Gastrocnemius medialis (tissue), 4 donors: ENCODE measurements around the gene CHCHD1. TPM values are rescaled to one million over a fixed set of nuclear protein-coding genes. Genes with fewer than 3 reads are reported as not detected.
"Not testable (repeated sequence)": the region's sequence is repeated elsewhere in the genome, so short reads cannot be mapped to it uniquely, and the experiment has no call there.

Source experiments
- ATAC-seq, 2 donors: fragments of 150-250 bp; one replicate each; pipeline ENCODE4 v1.9.1; 2016
- DNase-seq, 2 donors: peaks; one replicate each; pipeline ENCODE4 v3.0.0-alpha.2; 2019
- H3K27ac ChIP-seq, 4 donors: fragments of 200-600 bp; sonication (generic); 1 replicate in 1 of 4; 2 replicates in 3 of 4; pipeline ENCODE4 v1.5.1; 2016 to 2018; ENCODE audit warnings: mild to moderate bottlenecking in 2 of 4, moderate library complexity in 1 of 4
- H3K27me3 ChIP-seq, 3 donors: fragments of 200-600 bp; sonication (generic) in 2 of 3; 1 replicate in 1 of 3; 2 replicates in 2 of 3; pipeline versions ENCODE4 v1.5.1 to v1.6.0; 2016 to 2019; ENCODE audit warnings: mild to moderate bottlenecking in 1 of 3, moderate library complexity in 1 of 3
- H3K36me3 ChIP-seq, 2 donors: fragments of 200-600 bp; sonication (generic) in 1 of 2; one replicate each; pipeline ENCODE4 v1.5.1; 2017 to 2018
- H3K4me1 ChIP-seq, 2 donors: fragments of 200-600 bp; sonication (generic) in 1 of 2; one replicate each; pipeline ENCODE4 v1.5.1; 2016 to 2017; ENCODE audit warnings: mild to moderate bottlenecking in 2 of 2
- H3K4me3 ChIP-seq, 4 donors: fragments of 200-600 bp; sonication (generic) in 3 of 4; 1 replicate in 1 of 4; 2 replicates in 3 of 4; pipeline ENCODE4 v1.5.1; 2016 to 2019; ENCODE audit warnings: mild to moderate bottlenecking in 2 of 4
- H3K9me3 ChIP-seq, 3 donors: fragments of 200-600 bp; sonication (generic) in 2 of 3; 1 replicate in 1 of 3; 2 replicates in 2 of 3; pipeline ENCODE4 v1.5.1; 2016 to 2019
- CTCF ChIP-seq, 5 experiments: fragments of 450-650 bp in 3 of 5; fragments of 200-600 bp in 2 of 5; sonication (generic) in 2 of 5; IDR thresholded peaks in 4 of 5; conservative IDR thresholded peaks in 1 of 5; 1 replicate in 4 of 5; 2 replicates in 1 of 5; pipeline ENCODE4 v1.5.1; 2016 to 2019; ENCODE audit warnings: antibody characterized with exemption in 5 of 5, mild to moderate bottlenecking in 3 of 5, moderate library complexity in 3 of 5
- POLR2A ChIP-seq, 2 donors: fragments of 450-650 bp; IDR thresholded peaks; one replicate each; pipeline ENCODE4 v1.6.1; 2017; ENCODE audit warnings: antibody characterized with exemption in 2 of 2, mild to moderate bottlenecking in 2 of 2, moderate library complexity in 2 of 2
- in situ Hi-C, 4 donors: fragments of 200-750 bp; cut with MboI; loops; one replicate each; pipeline versions ENCODE4 v1.15.0 to v1.8.0; 2017; ENCODE audit warnings: low sequenced_read_pairs in 4 of 4
- intact Hi-C: fragments of 100-400 bp; cut with DNase I; formaldehyde crosslinking; loops from one replicate; pipeline ENCODE4 v1.15.1; 2023; ENCODE audit warnings: low total_unique reads
- total RNA-seq, 4 donors: library from RNA; depleted of rRNA; stranded (reverse); fragments of >200 nt; gene quantifications; one replicate each; pipeline versions ENCODE4 v1.1.0 to v1.2.3, GENCODE V29; 2016

Gene CHCHD1
- total RNA-seq, 4 donors from 2014 or later, result 25.3 to 41.8 (median 32.7) TPM

GRCh38 chr10:73827346-73828089 lies 45.7 kb downstream of the CHCHD1 start:
- DNase-seq (no peak), ATAC-seq (no peak)
- TF ChIP-seq POLR2A (IDR thresholded peaks at IDR 0.05) (no peak), CTCF (IDR thresholded peaks at IDR 0.05 in 4 of 5, conservative IDR thresholded peaks at IDR 0.05 in 1 of 5) (no peak)
- H3K9me3 ChIP-seq, result no peaks in the 10 kb centered on the region
- intact Hi-C loops (no loop called here), in situ Hi-C loops (no loop called here)
- no peaks in the 10 kb centered on the region for H3K27me3 ChIP-seq
- H3K4me3 ChIP-seq, result no peak overlapping the region
- H3K4me1 ChIP-seq, result no peaks in the 10 kb centered on the region
- H3K36me3 ChIP-seq, result peaks cover 0 to 37% of the 10 kb centered on the region in 2 donors
- H3K27ac ChIP-seq, result no peak overlapping the region

DNA sequence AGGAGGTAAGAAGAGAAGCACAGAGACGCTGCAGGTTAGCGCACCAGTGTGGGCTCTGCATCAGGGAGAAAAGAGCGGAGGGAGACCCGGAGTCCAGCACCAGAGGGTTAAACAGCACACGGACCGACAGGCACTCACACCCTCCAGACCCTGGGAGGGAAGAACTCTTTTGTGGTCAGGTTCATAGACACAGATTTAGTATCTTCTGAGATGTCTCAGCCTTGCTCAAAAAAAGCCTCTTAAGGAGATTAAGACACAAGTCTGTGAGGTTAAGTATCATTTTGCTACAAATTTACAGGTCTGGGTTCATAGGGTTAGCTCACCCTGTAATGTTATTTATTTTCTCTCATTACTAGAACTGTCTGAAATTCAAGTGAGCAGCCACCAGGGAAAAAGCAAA lies 46.3 kb downstream of the CHCHD1 start:
- ATAC-seq (no peak), DNase-seq (no peak)
- H3K27me3 ChIP-seq, result no peaks in the 10 kb centered on the region
- no peaks in the 10 kb centered on the region for H3K9me3 ChIP-seq
- no peak for TF ChIP-seq POLR2A (IDR thresholded peaks at IDR 0.05)
- in situ Hi-C loops (no loop called here), intact Hi-C loops (no loop called here)
- no peak overlapping the region for H3K4me3 ChIP-seq
- H3K4me1 ChIP-seq, result no peaks in the 10 kb centered on the region
- H3K27ac ChIP-seq, result no peak overlapping the region
- H3K36me3 ChIP-seq, result peaks cover 0 to 36% of the 10 kb centered on the region in 2 donors

- ATAC-seq, intact Hi-C loops, H3K4me3 ChIP-seq, H3K4me1 ChIP-seq, DNase-seq, H3K27me3 ChIP-seq, H3K9me3 ChIP-seq, in situ Hi-C loops, H3K27ac ChIP-seq: not testable (repeated sequence)
- H3K36me3 ChIP-seq, result peaks cover 0 to 27% of the 10 kb centered on the region in 2 donors
Observed at GRCh38 chr10:73829090-73829489, 47.2 kb downstream of the CHCHD1 start.

Other genes with a start within 250 kb of the CHCHD1 start
- gene USP54, start 190.7 kb upstream of the CHCHD1 start, total RNA-seq, result 100 to 1,000 TPM in 3 of 4 donors, 10 to 100 TPM in 1; 89.8 to 276 (median 154) TPM
- gene MYOZ1, start 140.6 kb upstream of the CHCHD1 start, total RNA-seq, result 1,000 to 10,000 TPM in 2 of 4 donors, 100 to 1,000 TPM in 2; 560 to 1,364 (median 992) TPM
- gene SYNPO2L, start 126.0 kb upstream of the CHCHD1 start, total RNA-seq, result 100 to 1,000 TPM in 1 of 4 donors, 10 to 100 TPM in 3; 26.8 to 117 (median 46.8) TPM
- 1 to 10 TPM; 1.6 to 4.1 (median 3.1) TPM for gene AGAP5, start 83.9 kb upstream of the CHCHD1 start, total RNA-seq
- 10 to 100 TPM; 43.6 to 90.5 (median 69.6) TPM for gene SEC24C, start 37.7 kb upstream of the CHCHD1 start, total RNA-seq
- gene ZSWIM8, start 3.6 kb downstream of the CHCHD1 start, total RNA-seq, result 10 to 100 TPM; 52.6 to 81.4 (median 78.9) TPM
- gene NDST2, start 29.6 kb downstream of the CHCHD1 start, total RNA-seq, result 10 to 100 TPM in 1 of 4 donors, 1 to 10 TPM in 3; 7.8 to 21.7 (median 9.2) TPM
- 10 to 100 TPM; 48.6 to 67.5 (median 51.7) TPM for gene CAMK2G, start 92.5 kb downstream of the CHCHD1 start, total RNA-seq
- 1 to 10 TPM in 3 of 4 donors, under 1 TPM in 1; 0.83 to 5.0 (median 2.3) TPM for gene PLAU, start 129.1 kb downstream of the CHCHD1 start, total RNA-seq
- 100 to 1,000 TPM; 129 to 299 (median 210) TPM for gene VCL, start 216.1 kb downstream of the CHCHD1 start, total RNA-seq